ENCODE measurements around the gene LRRC45.

The LRRC45 gene

GRCh38 chr17:82025401-82026107 is 2.4 kb downstream of the LRRC45 start:
- Histone ChIP-seq H3K4me3 (replicated peaks; ENCODE audit: insufficient read depth, low read length) (no peak overlapping the region), H3K27ac (replicated peaks) (no peak overlapping the region), H3K27me3 (ENCODE audit: insufficient read depth, poor library complexity, severe bottlenecking) (no peaks in the 10 kb centered on the region)
- DNase-seq (ENCODE audit: low read depth in 1 of 2, low spot score in 1 of 2): no peak
- TF ChIP-seq CTCF (IDR thresholded peaks at IDR 0.05; ENCODE audit: insufficient read depth, low read length): no peak
- TF ChIP-seq GABPA (IDR thresholded peaks at IDR 0.05; ENCODE audit: low read depth): no peak
- TF ChIP-seq, protein P1, sequence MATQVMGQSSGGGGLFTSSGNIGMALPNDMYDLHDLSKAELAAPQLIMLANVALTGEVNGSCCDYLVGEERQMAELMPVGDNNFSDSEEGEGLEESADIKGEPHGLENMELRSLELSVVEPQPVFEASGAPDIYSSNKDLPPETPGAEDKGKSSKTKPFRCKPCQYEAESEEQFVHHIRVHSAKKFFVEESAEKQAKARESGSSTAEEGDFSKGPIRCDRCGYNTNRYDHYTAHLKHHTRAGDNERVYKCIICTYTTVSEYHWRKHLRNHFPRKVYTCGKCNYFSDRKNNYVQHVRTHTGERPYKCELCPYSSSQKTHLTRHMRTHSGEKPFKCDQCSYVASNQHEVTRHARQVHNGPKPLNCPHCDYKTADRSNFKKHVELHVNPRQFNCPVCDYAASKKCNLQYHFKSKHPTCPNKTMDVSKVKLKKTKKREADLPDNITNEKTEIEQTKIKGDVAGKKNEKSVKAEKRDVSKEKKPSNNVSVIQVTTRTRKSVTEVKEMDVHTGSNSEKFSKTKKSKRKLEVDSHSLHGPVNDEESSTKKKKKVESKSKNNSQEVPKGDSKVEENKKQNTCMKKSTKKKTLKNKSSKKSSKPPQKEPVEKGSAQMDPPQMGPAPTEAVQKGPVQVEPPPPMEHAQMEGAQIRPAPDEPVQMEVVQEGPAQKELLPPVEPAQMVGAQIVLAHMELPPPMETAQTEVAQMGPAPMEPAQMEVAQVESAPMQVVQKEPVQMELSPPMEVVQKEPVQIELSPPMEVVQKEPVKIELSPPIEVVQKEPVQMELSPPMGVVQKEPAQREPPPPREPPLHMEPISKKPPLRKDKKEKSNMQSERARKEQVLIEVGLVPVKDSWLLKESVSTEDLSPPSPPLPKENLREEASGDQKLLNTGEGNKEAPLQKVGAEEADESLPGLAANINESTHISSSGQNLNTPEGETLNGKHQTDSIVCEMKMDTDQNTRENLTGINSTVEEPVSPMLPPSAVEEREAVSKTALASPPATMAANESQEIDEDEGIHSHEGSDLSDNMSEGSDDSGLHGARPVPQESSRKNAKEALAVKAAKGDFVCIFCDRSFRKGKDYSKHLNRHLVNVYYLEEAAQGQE (IDR thresholded peaks at IDR 0.05; ENCODE audit: insufficient replicate concordance, low read depth): no peak
- no peak for TF ChIP-seq SPI1 (IDR thresholded peaks at IDR 0.05; ENCODE audit: borderline replicate concordance, low read depth)
- TF ChIP-seq POLR2AphosphoS5 (IDR thresholded peaks at IDR 0.05; ENCODE audit: low read depth): no peak

GRCh38 chr17:82028246-82028645 is 5.1 kb downstream of the LRRC45 start:
- Histone ChIP-seq H3K27me3 (ENCODE audit: insufficient read depth, poor library complexity, severe bottlenecking) (no peaks in the 10 kb centered on the region), H3K27ac (replicated peaks) (no peak overlapping the region), H3K4me3 (replicated peaks; ENCODE audit: insufficient read depth, low read length) (no peak overlapping the region)
- no peak for DNase-seq (ENCODE audit: low read depth in 1 of 2, low spot score in 1 of 2)
- TF ChIP-seq GABPA (IDR thresholded peaks at IDR 0.05; ENCODE audit: low read depth) (no peak), POLR2AphosphoS5 (IDR thresholded peaks at IDR 0.05; ENCODE audit: low read depth) (no peak), CTCF (IDR thresholded peaks at IDR 0.05; ENCODE audit: insufficient read depth, low read length) (no peak), SPI1 (IDR thresholded peaks at IDR 0.05; ENCODE audit: borderline replicate concordance, low read depth) (no peak)
- TF ChIP-seq, protein P1 (IDR thresholded peaks at IDR 0.05; ENCODE audit: insufficient replicate concordance, low read depth): no peak

- no peak for DNase-seq (ENCODE audit: low read depth in 1 of 2, low spot score in 1 of 2)
- Histone ChIP-seq H3K4me3 (replicated peaks; ENCODE audit: insufficient read depth, low read length) (no peak overlapping the region), H3K27me3 (ENCODE audit: insufficient read depth, poor library complexity, severe bottlenecking) (no peaks in the 10 kb centered on the region), H3K27ac (replicated peaks) (no peak overlapping the region)
- TF ChIP-seq GABPA (IDR thresholded peaks at IDR 0.05; ENCODE audit: low read depth): no peak
- TF ChIP-seq, protein P1 (IDR thresholded peaks at IDR 0.05; ENCODE audit: insufficient replicate concordance, low read depth): no peak
- no peak for TF ChIP-seq SPI1 (IDR thresholded peaks at IDR 0.05; ENCODE audit: borderline replicate concordance, low read depth)
- no peak for TF ChIP-seq CTCF (IDR thresholded peaks at IDR 0.05; ENCODE audit: insufficient read depth, low read length)
- TF ChIP-seq POLR2AphosphoS5 (IDR thresholded peaks at IDR 0.05; ENCODE audit: low read depth): no peak
These were observed 5.9 kb downstream of the LRRC45 start for GRCh38 chr17:82028966-82029365.

Data from HL-60 (cell line).